BE2C (cell line): ENCODE results near the gene ROBO1.

Experiments used
- DNase-seq: peaks from one replicate; pipeline ENCODE4 v3.0.0-alpha.2; 2020
- H3K27me3 ChIP-seq: fragments of 250-450 bp; sonication (Bioruptor Pico); 2 replicates; pipeline ENCODE4 v1.5.1; 2020; ENCODE audit warnings: mild to moderate bottlenecking
- H3K36me3 ChIP-seq: fragments of 250-450 bp; sonication (Bioruptor Pico); 2 replicates; pipeline ENCODE4 v1.5.1; 2020; ENCODE audit warnings: mild to moderate bottlenecking
- H3K4me1 ChIP-seq: fragments of 250-450 bp; sonication (Bioruptor Pico); 2 replicates; pipeline ENCODE4 v1.5.1; 2020
- H3K4me3 ChIP-seq: 2 replicates; pipeline ENCODE4 v1.5.1; 2011; ENCODE audit warnings: low read depth, low read length
- H3K9me3 ChIP-seq: fragments of 250-450 bp; sonication (Bioruptor Pico); 2 replicates; pipeline ENCODE4 v1.5.1; 2020
- TF ChIP-seq, protein P1 (sequence below): IDR thresholded peaks from 2 replicates; pipeline ENCODE4 v1.5.1; 2012; ENCODE audit warnings: mild to moderate bottlenecking, low read depth, low read length

Gene ROBO1

DNA sequence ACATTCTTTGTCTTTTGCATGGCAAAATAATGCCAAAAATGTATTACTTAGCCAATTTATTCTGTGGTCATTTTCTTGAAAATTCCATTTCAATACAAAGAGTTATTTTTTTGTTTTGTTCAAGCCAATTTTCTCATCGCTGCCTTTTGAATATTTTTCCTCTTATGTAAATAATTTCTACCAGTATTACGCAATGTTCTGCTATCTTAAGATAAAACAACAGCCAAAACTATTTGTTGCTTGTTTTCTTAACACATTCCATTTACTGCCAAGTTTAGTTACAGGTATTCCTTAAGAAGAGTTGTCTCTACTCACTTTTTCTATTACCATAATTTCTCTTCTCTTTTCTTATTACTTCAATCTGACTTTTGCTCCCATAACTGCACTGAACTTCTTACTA lies 163.1 kb downstream of the ROBO1 start:
- DNase-seq: no peak
- Histone ChIP-seq H3K36me3 (no peaks in the 10 kb centered on the region), H3K4me3 (no peak overlapping the region), H3K4me1 (peaks cover 14% of the 10 kb centered on the region), H3K27me3 (no peaks in the 10 kb centered on the region), H3K9me3 (no peaks in the 10 kb centered on the region)
- TF ChIP-seq, protein P1, sequence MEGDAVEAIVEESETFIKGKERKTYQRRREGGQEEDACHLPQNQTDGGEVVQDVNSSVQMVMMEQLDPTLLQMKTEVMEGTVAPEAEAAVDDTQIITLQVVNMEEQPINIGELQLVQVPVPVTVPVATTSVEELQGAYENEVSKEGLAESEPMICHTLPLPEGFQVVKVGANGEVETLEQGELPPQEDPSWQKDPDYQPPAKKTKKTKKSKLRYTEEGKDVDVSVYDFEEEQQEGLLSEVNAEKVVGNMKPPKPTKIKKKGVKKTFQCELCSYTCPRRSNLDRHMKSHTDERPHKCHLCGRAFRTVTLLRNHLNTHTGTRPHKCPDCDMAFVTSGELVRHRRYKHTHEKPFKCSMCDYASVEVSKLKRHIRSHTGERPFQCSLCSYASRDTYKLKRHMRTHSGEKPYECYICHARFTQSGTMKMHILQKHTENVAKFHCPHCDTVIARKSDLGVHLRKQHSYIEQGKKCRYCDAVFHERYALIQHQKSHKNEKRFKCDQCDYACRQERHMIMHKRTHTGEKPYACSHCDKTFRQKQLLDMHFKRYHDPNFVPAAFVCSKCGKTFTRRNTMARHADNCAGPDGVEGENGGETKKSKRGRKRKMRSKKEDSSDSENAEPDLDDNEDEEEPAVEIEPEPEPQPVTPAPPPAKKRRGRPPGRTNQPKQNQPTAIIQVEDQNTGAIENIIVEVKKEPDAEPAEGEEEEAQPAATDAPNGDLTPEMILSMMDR: no peak

DNA sequence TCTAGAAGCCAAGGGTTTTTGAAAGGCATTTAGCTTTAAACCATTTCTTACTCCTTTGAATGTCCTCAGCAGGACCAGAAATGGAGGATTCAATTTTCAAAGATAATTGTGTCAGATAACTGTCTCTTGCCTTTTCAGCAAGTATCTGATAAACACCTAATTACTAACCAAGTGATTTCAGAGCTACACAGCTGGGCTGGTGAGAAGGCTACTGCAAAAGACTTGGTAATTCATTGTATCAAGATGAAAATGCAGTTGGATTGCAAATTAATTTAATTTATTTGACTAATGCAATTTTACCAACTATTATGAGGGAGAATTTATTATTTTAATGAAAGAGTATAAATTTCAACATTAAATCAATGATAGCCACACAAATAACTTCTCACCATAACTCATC lies 165.4 kb downstream of the ROBO1 start:
- Histone ChIP-seq H3K27me3 (no peaks in the 10 kb centered on the region), H3K4me3 (no peak overlapping the region), H3K9me3 (no peaks in the 10 kb centered on the region), H3K36me3 (no peaks in the 10 kb centered on the region), H3K4me1 (peaks cover 17% of the 10 kb centered on the region)
- no peak for DNase-seq
- TF ChIP-seq, protein P1: no peak

DNA sequence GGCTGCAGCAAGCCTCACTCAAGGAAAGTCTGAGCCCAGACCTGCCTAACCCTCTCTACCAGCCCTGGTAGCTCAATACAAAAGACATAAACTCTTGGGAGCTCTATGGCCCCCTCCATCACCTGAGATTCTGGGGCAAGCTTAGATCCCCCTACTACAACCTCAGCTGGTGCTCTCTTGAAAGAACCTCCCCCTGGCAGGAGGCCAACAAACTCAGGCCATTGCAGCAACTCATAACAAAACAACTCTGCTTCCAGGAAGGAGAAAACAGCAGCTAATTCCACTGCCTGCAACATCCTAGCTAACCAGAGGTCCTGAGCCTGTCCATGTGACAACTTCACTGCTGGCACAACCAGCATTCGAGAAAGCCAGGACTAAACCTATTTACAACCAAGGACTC lies 169.2 kb downstream of the ROBO1 start:
- peak; percentile 75 for DNase-seq
- TF ChIP-seq, protein P1: no peak
- H3K36me3 ChIP-seq: no peaks in the 10 kb centered on the region
- peaks cover 17% of the 10 kb centered on the region for H3K4me1 ChIP-seq
- no peaks in the 10 kb centered on the region for H3K27me3 ChIP-seq
- H3K9me3 ChIP-seq: no peaks in the 10 kb centered on the region
- H3K4me3 ChIP-seq: no peak overlapping the region

DNA sequence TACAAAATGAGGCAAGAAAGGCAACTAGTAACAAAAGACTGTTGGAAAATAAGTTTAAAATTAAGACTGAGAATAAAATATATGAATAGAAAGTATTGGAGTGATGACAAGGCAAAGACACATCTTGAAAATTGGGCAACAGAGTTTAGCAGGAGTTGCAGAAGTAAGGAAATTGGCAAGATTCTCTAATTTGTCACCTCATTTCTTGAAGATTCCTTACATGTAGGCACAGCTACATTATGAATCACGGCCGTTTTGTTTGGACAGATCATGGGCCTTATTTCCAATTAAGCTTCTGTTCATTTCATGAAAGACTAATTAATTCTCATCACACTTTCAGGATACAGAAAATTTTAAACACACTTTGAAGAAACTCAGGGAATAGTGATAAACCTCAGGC lies 170.1 kb downstream of the ROBO1 start:
- DNase-seq: no peak
- TF ChIP-seq, protein P1: no peak
- H3K4me3 ChIP-seq: no peak overlapping the region

DNA sequence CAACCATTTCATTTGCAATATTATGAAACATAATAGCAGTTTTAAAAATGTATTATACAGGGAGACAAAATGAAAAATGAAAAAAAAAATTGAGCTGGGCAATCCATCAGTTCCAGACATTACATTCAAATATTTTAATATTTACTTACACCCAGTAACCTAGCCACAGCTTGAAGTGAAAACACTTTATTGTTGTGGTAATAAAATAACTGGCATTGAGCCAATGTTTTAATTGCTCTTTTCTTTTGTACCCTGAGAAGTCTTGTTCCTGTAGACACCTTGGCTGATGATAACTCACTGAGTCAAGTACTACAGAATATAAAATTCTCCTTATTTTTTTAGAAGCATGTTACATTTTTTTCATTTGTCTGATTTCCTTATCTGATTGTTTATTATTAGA lies 180.6 kb downstream of the ROBO1 start:
- TF ChIP-seq, protein P1: no peak
- Histone ChIP-seq H3K9me3 (no peaks in the 10 kb centered on the region), H3K27me3 (no peaks in the 10 kb centered on the region), H3K4me3 (no peak overlapping the region), H3K4me1 (no peaks in the 10 kb centered on the region), H3K36me3 (no peaks in the 10 kb centered on the region)
- no peak for DNase-seq

More for the DNA sequence above, 170.1 kb downstream of the ROBO1 start:
- Histone ChIP-seq H3K4me1 (peaks cover 10% of the 10 kb centered on the region), H3K36me3 (no peaks in the 10 kb centered on the region), H3K9me3 (no peaks in the 10 kb centered on the region), H3K27me3 (no peaks in the 10 kb centered on the region)

DNA sequence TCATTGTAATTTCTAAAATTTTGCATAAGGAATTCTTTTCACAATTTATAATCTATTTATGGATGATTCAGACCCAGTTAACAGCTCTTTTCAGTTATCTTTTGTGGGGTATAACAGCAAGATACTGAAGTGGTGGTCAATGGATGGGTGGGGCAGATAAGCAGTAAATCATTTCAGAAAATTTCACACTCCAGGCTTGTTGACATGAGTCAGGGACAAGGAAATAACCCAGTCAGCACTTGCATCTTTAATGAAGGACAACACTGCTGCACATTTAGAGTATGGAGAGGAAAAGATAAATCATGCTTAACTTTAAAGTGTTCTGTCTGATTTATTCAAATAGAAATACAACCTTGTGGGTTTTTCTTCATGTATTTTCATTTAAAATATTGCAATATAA lies 181.6 kb downstream of the ROBO1 start:
- no peak overlapping the region for H3K4me3 ChIP-seq
- DNase-seq: no peak
- no peaks in the 10 kb centered on the region for H3K9me3 ChIP-seq
- no peaks in the 10 kb centered on the region for H3K27me3 ChIP-seq
- H3K36me3 ChIP-seq: no peaks in the 10 kb centered on the region
- TF ChIP-seq, protein P1: no peak
- no peaks in the 10 kb centered on the region for H3K4me1 ChIP-seq
